K562 treated with DMSO at 1 percent for 48 hours (cell line): ENCODE measurements around the gene ENDOV. TPM values are rescaled to one million over a fixed set of nuclear protein-coding genes. Genes with fewer than 3 reads are reported as not detected.

Source experiments
- total RNA-seq: library from RNA; unstranded; fragments of 300-600 nt; gene quantifications from 2 replicates; pipeline ENCODE4 v1.2.3, GENCODE V29; 2022; ENCODE audit warnings: low replicate concordance; ENCODE audit errors: extremely low read depth

The ENDOV gene
- total RNA-seq, result not detected in 2 replicates

GRCh38 chr17:80414803-80415625 is at the start of gene ENDOV:
Gene ENDOV, plus strand, starts transcription at chr17:80415167. Its CDS starts 28 bp downstream, at chr17:80415195.

DNA sequence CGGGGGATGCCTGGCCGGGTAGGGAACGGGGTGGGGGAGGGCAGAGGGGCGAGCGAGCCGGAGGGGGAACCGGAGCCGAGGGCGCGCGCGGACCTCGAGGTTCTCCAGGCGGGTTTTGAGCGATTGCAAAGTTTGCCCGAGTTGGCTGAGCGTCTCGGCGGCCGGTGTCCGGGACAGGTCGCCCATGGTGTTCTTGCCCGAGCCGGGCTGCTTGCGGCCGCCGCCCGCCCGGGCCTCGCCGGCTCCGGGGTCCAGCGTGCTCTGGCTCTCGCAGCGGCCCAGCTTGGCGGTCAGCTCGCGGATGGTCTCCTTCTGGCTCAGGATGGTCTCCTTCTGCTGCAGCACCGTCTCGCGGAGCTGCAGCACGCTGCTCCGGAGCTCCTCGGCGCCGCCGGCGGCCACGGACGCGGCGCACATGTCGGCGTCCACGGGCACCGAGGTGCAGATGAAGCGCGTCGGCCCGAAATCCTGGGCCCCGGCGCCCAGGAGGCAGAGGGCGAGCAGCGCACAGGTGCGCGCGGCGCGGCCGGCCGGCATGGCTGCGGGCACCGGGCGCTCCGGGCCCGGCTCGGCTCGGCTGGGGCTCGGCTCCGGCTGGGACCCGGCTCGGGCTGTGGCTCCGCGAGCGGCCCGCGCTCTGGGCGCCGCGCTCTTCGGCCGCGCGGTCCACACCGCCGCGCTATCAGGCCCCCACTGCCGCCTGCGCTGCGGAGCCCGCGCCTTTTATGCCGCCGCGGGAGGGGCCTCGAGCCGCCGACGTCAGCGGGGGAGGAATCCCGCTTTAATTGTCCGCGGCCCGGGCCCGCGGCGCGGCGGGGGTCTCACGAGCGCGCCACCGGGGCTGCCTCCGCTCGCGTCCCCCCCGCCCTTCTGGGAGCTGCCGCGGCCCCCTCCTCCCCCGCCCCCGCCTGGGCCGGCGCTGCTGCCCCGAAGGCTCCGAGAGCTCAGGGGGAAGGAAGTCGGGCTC is 61.2 kb downstream of the ENDOV start, which contains the start of gene NPTX1:
Gene NPTX1 (minus strand): TSS at position 698 of the 967 bp plus-strand sequence. CDS start 161 bp downstream, at position 537.

Other genes with a start within 250 kb of the ENDOV start
- gene CARD14, start 245.1 kb upstream of the ENDOV start, total RNA-seq, result not detected in 2 replicates
- not detected in 2 replicates for gene SGSH, start 194.8 kb upstream of the ENDOV start, total RNA-seq
- gene SLC26A11, start 194.7 kb upstream of the ENDOV start, total RNA-seq, result not detected in 2 replicates
- gene RNF213, start 154.3 kb upstream of the ENDOV start, total RNA-seq, result 85.7 TPM in 1 of 2 replicates, not detected in the other
- not detected in 2 replicates for gene NPTX1, start 61.4 kb downstream of the ENDOV start, total RNA-seq
- not detected in 2 replicates for gene RPTOR, start 129.7 kb downstream of the ENDOV start, total RNA-seq